Fibroblast of mammary gland (primary cell): ENCODE measurements around the gene DGKG.
A peak's percentile ranks its signal among the peaks of the same experiment; 100 is the strongest.

Experiments used
- DNase-seq: peaks from one replicate; pipeline ENCODE4 v3.0.0-alpha.2; 2010; ENCODE audit warnings: low read depth
- H3K4me3 ChIP-seq: 2 replicates; pipeline ENCODE4 v1.5.1; 2011; ENCODE audit warnings: low read depth, mild to moderate bottlenecking, low read length, moderate library complexity; ENCODE audit not compliant: control insufficient read depth
- TF ChIP-seq, protein P1 (sequence below): conservative IDR thresholded peaks from 2 replicates; pipeline ENCODE4 v1.5.1; 2011; ENCODE audit warnings: low read depth, low read length, inconsistent platforms; ENCODE audit not compliant: control insufficient read depth, insufficient read depth

Gene DGKG

DNA sequence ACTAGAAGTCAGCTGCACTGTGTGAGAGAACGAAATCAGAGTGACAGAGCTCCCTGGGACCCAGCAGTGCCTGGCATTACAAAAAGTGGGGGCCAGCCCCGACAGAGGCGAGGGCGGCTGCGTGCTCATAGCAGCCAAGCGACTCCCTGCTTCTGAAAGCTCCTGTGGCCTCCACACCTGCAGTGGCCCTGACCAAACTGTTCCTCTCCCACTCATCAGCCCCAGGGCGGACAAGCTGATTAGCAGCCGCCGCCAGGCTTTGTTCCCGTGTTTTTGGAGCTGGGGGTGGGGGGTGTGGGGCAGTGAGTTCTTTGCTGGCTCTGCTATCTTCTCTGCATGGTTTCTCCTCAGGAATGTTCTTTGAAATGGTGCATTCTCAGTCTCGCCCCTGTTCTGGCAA lies 58.1 kb downstream of the DGKG start:
- H3K4me3 ChIP-seq: no peak overlapping the region
- TF ChIP-seq, protein P1, sequence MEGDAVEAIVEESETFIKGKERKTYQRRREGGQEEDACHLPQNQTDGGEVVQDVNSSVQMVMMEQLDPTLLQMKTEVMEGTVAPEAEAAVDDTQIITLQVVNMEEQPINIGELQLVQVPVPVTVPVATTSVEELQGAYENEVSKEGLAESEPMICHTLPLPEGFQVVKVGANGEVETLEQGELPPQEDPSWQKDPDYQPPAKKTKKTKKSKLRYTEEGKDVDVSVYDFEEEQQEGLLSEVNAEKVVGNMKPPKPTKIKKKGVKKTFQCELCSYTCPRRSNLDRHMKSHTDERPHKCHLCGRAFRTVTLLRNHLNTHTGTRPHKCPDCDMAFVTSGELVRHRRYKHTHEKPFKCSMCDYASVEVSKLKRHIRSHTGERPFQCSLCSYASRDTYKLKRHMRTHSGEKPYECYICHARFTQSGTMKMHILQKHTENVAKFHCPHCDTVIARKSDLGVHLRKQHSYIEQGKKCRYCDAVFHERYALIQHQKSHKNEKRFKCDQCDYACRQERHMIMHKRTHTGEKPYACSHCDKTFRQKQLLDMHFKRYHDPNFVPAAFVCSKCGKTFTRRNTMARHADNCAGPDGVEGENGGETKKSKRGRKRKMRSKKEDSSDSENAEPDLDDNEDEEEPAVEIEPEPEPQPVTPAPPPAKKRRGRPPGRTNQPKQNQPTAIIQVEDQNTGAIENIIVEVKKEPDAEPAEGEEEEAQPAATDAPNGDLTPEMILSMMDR: no peak
- DNase-seq: no peak

DNA sequence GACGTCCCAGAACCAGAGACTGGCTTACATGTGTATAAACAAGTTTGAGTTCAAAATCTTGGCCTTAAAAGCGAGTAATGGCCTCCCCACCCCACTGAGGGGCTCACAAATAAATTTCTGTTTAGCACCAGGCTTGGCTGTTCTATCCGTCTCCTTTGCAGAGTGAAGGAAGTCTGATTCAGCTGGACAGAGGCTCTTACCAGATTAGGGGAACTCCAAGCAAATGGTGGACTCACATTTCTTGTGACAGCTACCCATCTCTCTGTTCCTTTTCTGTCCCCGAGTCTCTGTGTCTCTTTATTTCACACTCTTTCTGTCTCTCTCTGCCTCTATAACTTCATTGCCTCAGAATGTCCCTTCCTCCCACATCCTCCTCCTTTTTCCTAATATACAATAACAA lies 62.7 kb downstream of the DGKG start:
- no peak for DNase-seq
- H3K4me3 ChIP-seq: no peak overlapping the region
- TF ChIP-seq, protein P1: no peak

DNA sequence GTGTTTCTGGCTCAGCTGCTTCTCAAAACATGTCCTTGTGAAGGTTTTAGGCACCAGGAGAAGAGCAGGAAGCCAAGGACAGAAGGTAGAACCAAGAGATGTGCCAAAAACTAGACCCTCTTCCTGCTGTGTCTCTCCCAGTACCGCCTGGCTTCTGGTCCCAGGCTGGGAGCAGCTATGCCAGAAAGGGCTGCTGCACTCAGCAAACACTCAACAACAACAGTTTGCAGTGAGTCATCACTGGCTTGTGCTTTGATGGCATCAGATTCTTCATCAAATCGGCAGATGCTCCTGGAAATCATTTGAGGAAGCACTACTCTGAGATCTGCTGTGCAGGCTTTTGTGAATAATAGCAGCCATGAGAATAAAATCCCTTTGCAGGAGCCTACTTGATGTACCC lies 63.2 kb downstream of the DGKG start:
- DNase-seq: peak; percentile 60
- no peak overlapping the region for H3K4me3 ChIP-seq
- TF ChIP-seq, protein P1: no peak

DNA sequence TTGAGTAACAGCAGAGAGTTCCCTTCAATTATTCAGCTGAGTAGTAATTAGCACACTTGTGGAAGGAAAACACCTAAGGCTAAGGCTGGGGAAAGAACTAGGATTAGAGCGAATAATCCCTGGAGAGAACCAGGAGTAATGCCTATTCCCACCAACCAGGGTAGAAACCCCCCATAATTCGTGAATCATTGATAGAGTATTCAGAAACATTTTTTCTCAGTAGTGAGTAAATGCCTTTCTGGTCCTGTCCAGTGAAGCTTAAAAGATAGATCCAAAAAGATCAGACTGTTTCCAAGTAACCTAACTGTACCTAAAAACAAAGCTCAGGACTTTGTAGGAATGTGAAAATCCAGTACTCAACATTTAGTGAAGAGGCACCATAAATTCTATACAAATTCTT lies 71.2 kb downstream of the DGKG start:
- H3K4me3 ChIP-seq: no peak overlapping the region
- TF ChIP-seq, protein P1: no peak

DNA sequence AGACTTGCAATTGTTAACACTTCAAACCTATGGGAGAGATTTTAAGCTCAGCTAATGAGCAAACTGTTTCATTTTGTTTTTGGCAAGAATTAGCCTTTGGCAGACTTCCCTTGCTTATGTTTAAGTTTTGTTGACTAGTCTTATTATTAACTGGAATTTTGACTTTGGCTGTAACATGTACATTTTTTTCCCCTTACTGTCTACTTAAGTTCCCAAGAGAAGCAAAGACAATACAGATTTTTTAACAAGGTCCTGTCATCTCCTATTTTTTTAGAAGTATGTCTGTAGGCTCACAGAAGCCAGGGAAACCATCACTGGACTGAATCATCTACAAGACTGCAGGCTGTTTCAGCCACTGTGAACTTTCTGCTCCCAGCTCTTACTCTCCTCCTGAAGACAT lies 74.3 kb downstream of the DGKG start:
- DNase-seq: peak; percentile 94
- no peak overlapping the region for H3K4me3 ChIP-seq
- TF ChIP-seq, protein P1: no peak

More for the DNA sequence above, 71.2 kb downstream of the DGKG start:
- no peak for DNase-seq

DNA sequence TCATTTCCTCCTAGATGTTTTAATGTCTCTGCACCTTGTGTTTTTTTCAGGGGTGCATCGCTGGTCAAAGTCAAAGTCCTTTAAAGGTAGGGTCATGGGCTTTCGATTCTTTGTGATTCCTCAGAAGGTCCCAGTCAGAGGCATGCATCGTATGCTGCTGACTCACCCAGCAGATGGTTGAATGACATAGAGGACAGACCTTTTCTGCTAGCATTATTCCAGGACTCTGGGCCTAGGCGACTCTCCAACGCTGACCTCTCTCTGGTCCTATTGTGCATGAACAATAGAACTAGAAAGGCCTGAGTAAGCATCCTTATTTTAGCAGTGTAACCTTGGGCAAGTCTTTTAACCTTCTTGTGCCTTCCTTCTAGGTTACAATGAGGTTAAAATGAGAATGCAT lies 75.9 kb downstream of the DGKG start:
- TF ChIP-seq, protein P1: no peak
- no peak overlapping the region for H3K4me3 ChIP-seq
- peak; percentile 54 for DNase-seq

DNA sequence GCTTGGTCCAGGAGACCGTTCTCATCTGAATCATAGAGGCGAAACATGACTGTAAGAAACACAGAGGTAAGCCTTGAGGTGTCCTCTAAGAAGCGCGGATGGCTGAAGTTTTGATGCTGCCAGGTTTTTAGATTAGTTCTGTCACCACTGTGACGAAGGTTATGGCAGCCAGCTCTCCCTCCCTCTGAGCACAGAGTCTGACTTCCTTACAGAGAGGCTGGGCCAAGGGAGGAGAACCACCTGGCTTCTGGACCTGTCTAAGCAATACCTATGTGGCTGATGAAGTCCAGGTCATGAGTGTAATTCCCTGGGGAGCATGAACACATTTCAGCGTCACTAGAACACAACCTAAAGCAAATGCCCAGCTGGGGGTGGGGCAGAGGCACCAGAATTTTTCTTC lies 77.4 kb downstream of the DGKG start:
- no peak overlapping the region for H3K4me3 ChIP-seq
- DNase-seq: no peak
- TF ChIP-seq, protein P1: no peak
